HG03064 (cell line): Measurements from ENCODE around the gene CLNS1A.
"Not testable (repeated sequence)": the region's sequence is repeated elsewhere in the genome, so short reads cannot be mapped to it uniquely, and the experiment has no call there.

Experiments used
- ATAC-seq: cut with Tn5 transposase; IDR thresholded peaks from one replicate; pipeline ENCODE4 v1.9.1; 2021; ENCODE audit warnings: low read depth; ENCODE audit not compliant: unreplicated experiment

Gene CLNS1A, protein sequence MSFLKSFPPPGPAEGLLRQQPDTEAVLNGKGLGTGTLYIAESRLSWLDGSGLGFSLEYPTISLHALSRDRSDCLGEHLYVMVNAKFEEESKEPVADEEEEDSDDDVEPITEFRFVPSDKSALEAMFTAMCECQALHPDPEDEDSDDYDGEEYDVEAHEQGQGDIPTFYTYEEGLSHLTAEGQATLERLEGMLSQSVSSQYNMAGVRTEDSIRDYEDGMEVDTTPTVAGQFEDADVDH

GRCh38 chr11:77637345-77638165, at the start of gene CLNS1A:
Gene CLNS1A (minus strand): TSS chr11:77637794. CDS start chr11:77637714, 80 bp downstream.
- peak; percentile 95 for ATAC-seq

DNA sequence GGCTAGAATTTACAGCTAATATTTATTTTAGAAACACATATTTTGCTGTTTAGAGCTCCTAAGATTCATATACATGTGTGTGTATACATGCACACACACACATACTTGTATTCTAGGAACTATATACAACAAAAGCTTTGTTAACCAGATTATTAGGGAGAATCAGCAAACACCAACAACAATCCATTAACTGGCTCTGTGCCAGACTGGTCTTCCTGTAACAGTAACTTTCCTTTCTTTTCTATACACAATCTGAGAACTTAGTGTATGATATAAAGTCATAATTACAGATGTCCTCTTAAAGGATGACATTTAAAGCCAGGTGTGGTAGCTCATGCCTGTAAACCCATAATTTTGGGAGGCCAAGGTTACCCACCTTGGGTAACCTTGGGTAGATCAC, 49.5 kb upstream of the CLNS1A start:
- no peak for ATAC-seq

- no peak for ATAC-seq
Observed at GRCh38 chr11:77677138-77677537, 39.5 kb upstream of the CLNS1A start.

DNA sequence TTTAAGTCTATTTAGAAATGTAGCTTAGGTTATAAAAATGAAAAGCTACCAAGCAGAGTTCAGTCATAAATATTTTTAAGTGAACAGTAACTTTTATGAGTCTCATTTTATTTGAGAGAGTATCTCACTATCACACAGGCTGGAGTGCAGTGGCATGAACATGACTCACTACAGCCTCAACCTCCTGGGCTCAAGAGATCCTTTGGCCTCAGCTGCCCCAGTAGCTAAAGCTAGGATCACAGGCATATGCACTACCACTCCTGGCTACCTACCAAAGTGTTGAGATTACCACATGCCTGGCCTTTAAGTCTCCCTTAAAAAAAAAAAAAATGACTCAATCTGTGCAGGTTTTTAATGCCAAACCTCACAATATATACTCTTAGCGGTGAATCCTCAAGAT, 34.7 kb upstream of the CLNS1A start:
- ATAC-seq, result no peak

DNA sequence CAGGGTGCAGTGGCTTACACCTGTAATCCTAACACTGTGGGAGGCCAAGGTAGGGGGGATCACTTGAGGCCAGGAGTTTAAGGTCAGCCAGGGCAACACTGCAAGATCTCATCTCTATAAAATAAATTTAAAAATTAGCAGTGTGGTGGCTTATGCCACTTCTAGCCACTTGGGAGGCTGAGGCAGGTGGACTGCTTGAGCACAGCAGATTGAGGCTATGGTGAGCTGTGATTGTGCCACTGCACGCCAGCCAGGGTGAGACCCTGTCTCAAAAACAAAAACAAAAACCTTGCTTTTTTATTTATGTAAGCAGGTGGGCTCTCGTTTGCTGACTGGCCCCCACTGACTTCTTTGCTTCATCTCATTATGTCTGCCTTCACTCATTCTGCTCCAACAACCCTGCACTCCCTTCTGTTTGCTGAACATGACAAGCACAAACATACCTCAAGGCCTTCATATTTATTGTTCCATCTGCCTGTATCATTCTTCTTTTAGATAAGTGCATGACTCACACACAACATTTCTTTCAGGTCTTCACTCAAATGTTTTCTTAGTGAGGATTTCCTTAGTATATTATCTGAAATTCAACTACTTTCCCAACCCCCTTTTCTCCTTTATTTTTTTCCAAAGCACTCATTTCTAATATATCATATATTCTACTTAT, 32.4 kb upstream of the CLNS1A start:
- no peak for ATAC-seq

- ATAC-seq, result no peak
Observed at GRCh38 chr11:77668760-77669159, 31.2 kb upstream of the CLNS1A start.

GRCh38 chr11:77665240-77665965, 27.8 kb upstream of the CLNS1A start:
- ATAC-seq, result no peak

- no peak for ATAC-seq
Observed at GRCh38 chr11:77661670-77662069, 24.1 kb upstream of the CLNS1A start.

DNA sequence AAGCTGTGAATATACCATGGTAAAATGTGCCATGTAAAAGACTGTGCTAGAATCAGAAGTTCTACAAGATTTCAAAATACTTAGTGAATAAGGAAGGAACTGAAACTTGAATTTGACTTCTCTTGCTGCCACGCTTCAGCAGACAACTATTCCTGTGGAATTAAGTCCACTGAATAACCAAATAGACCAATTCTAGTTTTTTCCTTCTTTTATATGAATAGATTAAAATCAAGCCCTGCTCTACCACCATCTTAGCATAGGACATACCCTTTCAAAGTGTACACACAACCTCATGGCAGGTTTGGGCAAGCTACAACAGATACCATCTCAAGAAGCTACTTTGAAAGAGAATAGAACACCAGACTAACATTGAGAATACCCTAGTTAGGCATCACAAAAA, 23.4 kb upstream of the CLNS1A start:
- no peak for ATAC-seq

- no peak for ATAC-seq
Observed at GRCh38 chr11:77658213-77659013, 20.8 kb upstream of the CLNS1A start.

DNA sequence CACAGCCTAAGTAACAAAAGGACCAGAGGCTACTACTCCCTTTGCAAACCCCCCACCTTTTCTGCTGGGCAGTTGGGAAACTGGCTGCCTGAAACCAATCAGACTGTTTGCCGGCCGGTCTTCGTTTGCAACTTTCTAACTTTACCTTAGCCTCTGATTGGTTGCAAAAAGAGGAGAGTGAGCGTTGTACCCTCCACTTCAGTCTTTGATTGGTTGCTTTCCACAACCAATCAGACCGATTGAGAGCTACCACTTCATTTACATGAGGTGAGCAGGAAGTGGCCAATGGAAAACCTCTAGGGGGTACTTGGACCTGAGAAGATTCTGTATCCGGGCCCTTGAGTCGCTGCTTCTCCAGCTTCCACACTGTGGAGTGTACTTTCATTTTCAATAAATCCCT, 18.8 kb upstream of the CLNS1A start:
- ATAC-seq, result no peak

DNA sequence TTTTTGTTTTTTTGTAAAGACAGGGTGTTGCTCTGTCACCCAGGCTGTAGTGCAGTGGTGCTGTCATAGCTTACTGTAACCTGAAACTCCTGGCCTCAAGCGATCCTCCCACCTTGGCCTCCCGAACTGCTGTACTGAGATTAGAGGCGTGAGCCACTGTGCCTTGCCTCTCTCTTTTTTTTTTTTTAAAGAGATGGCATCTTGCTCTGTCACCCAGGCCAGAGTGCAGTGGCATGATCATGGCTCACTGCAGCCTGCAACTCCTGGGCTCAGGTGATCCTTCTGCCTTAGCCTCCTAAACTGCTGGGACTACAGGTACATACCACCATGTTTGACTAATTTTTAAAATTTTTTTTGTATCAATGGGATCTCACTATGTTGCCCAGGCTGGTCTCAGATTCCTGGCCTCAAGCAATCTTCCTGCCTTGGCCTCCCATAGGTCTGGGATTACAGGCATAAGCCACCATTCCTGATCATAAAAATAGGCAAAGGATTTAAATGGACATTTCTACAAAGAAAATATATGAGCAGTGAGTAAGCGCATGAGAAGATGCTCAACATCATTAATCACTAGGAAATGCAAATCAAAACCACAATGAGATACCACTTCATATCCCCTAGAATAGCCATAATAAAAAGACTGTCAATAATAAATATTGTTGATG, 17.3 kb upstream of the CLNS1A start:
- ATAC-seq, result no peak

- ATAC-seq, result no peak
Observed at GRCh38 chr11:77650123-77650522, 12.5 kb upstream of the CLNS1A start.

- no peak for ATAC-seq
Observed at GRCh38 chr11:77647654-77648305, 10.2 kb upstream of the CLNS1A start.

DNA sequence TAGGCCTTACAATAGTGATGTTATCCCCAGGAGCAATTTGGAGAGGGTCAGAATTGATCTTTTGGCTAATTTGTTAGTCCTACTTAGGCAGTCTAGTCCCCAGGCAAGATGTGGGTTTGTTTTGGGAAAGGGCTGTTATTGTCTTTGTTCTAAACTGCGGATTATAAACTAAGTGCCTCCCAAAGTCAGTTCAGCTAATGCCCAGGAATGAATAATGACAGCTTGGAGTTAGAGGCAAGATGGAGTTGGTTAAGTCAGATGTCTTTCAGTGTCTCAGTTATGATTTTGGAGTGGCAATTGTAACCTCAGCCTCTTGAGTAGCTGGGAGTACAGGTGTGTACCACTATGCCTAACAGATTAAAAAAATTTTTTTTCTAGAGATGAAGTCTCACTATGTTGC, 7.3 kb upstream of the CLNS1A start:
- ATAC-seq, result no peak

DNA sequence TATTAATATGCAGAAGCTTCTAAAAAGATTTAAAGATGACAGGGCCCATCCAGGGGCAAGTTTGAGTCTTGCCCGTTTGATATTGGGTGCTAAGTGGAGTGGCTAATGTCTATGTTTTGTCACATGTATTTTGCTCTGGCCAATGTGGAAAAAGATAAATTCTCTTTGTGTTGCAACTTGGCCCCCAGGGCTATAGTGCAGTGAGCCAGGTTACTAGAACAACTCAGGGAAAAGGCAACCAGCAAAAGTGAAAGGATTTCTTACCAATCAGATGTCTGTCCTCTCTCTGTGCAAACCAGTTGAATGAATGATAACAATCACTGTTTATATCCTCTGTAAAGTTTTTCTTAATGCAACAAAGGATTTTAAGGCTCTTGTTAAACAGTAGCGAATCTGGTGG, 4.6 kb upstream of the CLNS1A start:
- ATAC-seq, result no peak

GRCh38 chr11:77636731-77637344, 756 bp downstream of the CLNS1A start:
- no peak for ATAC-seq

DNA sequence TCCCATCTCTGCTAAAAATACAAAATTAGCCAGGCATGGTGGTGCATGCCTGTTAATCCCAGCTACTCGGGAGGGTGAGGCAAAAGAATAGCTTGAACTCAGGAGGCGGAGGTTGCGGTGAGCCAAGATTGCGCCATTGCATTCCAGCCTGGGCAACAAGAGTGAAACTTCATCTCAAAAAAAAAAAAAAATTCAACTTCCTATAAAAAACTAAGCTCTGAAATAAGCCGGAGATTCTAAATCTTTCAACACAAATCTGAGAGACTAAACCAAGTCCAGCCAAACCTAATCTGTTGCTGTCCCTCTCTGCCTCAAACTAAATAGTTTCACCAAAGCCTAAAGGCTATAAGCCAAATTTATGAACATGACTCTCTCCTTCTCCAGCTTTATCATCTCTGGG, 3.7 kb downstream of the CLNS1A start:
- ATAC-seq, result not testable (repeated sequence)
